GM21529 (cell line): ENCODE data around the gene POLR1A.

ENCODE experiments used
- ATAC-seq: cut with Tn5 transposase; IDR thresholded peaks from one replicate; pipeline ENCODE4 v1.9.1; 2021; ENCODE audit not compliant: unreplicated experiment

POLR1A gene

GRCh38 chr2:86065512-86065911, 40.2 kb downstream of the POLR1A start:
- ATAC-seq: no peak

DNA sequence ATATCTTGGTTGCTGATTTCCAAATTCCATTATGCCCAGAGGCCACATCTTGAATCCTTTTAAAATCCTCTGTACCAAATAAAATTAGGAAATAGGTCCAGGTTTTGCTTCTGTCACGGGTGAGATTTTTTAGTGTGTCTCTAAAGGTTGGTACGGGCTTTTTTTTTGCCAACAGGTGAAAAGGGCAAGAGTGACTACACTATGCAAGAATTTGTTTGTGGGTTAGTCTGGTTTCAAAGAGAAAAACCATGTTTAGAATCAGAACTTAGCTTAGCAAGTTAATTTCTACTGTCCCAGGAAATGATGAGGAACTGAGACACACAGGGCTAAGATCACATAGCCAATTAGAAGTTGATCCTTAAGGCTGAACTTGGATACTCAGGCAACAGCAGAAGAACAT, 41.7 kb downstream of the POLR1A start:
- no peak for ATAC-seq

DNA sequence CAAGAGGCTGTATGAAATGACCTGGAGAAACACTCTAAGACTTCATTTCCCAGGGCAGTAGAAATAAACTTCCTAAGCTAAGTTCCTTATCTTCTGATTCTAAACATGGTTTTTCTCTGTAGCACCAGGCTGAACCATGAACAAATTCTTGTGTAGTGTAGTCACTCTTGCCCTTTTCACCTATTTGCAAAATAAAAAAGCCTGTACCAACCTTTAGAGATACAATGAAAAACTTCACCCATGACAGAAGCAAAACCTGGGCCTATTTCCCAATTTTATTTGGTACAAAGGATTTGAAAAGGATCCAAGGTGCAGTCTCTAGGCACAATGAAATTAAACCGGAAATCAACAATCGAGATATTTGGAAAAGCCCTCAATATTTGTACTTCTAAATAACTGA, 43.6 kb downstream of the POLR1A start:
- no peak for ATAC-seq

DNA sequence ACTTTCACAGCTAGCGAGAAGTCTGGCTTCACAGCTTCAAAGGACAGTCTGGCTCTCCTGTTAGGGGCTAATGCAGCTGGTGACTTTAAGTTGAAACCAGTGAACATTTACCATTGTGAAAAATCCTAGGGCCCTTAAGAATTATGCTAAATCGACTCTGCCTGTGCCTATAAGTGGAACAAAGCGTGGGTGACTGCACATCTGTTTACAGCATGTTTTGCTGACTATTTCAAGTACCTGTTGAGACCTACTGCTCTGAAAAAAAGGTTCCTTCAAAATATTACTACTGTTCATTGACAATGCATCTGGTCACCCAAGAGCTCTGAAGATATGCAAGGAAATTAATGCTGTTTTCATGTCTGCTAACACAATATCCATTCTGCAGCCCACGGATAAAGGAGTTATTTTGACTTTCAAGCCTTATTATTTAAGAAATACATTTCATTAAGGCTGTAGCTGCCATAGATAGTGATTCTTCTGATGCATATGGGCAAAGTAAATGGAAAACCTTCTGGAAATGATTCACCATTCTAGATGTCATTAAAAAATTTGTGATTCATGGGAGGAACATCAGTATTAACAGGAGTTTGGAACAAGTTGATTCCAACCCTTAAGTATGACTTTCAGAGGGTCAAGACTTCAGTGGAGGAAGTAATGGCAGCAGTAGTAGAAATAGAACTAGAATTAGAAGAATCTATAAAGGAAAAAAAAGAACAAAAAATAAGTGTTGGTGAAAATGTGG, 48.9 kb downstream of the POLR1A start:
- no peak for ATAC-seq

DNA sequence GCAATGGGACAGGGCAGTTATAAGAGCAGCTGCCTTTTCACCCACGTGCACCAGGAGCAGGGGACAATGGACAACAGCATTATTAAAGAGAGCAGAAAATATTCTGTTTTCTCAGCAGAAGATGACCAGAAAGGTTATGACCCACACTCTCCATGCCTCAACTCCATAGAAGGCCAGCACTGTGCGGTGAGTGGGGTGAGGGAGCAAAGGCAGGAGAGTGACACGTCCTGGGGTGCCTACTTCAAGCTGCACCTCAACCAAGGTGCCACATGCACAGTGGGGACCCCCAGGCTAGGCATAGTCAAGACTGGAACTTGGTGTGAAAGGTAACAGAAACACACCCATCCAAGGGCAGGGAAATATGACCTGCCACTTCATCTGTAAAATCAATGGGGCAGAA, 50.4 kb downstream of the POLR1A start:
- ATAC-seq: no peak

- ATAC-seq: no peak
Observed at GRCh38 chr2:86054535-86055082, 51.1 kb downstream of the POLR1A start.

DNA sequence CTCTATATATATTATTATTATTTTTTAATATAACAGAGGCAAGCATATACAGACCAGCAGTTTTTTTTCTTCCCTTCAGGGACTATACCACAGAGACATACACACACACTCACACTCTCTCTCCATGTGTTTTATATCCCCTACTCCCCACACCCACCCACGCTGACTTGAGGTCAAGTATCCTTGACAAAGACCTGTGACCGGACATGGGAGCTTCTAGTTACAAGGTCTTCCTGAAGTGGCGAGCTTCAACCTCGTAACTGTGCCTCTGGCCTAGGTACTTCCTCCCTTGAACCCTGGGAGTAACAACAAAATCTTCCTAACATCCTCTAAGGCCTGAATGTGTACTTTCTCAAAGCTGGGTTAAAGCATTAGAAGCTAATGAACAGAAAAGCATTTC, 52.5 kb downstream of the POLR1A start:
- ATAC-seq: no peak

DNA sequence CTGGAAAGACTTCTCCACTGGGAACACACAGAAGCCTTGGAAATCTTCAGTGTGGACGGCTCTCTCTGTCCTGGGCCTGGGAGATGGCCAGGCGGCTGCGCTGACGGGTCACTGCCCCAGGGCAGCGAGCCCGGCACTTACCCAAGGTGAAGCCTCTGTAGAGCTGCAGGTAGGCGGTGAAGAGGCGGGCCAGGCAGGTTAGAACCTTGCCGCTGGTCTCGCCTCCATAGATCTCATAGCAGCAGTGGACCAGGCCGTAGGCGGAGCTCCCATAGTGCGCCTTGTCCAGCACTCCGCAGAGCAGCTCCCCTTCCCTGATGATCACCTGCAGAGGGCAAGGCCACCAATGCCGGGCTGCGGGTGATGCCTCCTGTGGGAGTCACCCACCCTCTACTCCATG, 53.0 kb downstream of the POLR1A start:
- no peak for ATAC-seq

DNA sequence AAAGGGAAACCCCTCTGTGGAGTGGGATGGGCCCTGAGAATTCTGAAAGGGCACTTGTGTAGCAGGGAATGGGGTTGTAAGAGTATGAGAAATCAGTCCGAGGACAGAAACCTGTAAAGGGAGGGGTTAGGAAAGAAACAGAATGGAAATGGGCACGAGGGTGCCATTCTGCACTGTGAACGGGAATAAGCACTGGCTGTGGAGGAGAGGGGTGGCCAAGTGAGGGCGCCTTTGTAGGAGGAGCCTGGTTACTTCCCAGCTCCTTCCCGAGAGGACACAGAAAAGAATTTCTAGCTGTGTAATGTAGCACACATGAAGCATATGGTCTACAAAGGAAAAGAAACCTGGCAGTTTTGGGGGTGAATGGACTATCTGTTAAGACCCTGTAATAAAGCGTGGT, 53.4 kb downstream of the POLR1A start:
- no peak for ATAC-seq

GRCh38 chr2:86050301-86050700, 55.4 kb downstream of the POLR1A start:
- no peak for ATAC-seq

DNA sequence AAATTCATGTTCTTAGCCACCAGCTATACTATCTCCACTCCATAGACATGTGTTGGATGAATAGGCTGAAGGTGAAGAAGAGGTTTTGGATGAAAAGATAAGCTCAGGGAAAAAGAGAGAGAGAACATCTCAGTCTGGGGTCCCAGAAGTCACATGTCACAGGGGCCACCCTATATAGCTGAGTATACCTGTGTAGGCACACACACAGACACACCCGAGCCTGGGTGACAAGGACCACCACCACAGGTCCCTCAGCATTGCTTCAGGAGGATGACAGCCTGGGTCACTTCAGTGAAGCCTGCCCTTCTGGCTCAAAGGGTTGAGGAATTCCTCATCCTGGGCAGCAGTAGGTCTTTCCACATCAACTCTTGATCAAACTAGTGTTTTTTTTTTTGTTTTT, 56.2 kb downstream of the POLR1A start:
- no peak for ATAC-seq

DNA sequence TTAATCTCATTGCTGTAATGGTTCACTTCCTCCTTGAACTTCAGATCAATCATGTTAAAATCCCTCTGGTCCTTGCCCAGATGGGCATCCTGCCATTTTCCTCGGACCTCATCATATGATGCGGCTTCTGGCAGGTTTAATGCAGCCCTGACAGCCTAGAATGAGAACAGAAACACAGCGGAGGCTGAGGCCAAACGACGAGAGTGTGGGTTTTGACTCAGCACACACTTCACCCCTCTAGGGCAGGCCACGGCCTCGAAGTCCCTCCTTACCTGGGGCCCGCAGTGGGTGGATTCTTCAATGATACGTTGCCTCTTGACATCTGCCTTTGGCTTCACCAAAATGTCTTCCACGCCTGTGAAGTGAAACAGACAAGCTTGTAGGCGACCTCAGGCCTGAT, 56.8 kb downstream of the POLR1A start:
- ATAC-seq: no peak

DNA sequence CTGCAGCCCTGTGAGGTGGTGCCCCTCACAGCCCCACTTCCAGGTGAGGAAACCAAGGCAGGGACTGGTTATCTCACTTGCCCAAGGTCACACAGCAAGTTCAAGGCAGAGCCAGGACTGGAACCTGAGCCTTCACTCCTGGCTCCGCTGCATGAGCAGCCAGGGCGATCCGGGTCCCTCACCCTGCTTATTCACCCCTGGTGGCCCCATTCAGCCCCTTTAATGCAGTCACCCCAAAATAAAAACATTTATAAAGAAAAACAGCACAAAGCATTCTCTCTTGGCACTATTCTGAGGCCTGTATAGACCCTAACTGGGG, 57.3 kb downstream of the POLR1A start:
- ATAC-seq: no peak

- no peak for ATAC-seq
Observed at GRCh38 chr2:86047575-86048382, 57.9 kb downstream of the POLR1A start.

DNA sequence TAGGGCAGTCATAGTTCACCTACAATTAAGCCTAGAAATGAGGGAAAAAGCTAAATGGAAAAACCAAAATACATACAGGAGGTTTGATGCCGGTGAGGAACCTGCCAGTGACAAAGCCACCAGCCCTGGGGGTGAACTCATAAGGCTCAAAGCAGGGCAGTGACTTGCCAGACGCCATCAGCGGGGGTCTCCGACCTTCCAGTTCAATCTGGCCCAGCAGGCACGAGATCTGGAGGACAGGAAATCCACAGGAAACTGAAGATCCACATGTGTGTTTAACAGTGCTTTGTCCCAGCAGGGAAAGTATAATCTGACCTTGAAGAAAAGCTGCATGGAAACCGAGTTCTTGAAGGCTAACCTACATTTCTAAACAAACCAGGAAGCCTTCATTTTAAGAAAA, 60.1 kb downstream of the POLR1A start:
- ATAC-seq: no peak

GRCh38 chr2:86044614-86045013, 61.1 kb downstream of the POLR1A start:
- ATAC-seq: no peak

GRCh38 chr2:86044045-86044444, 61.6 kb downstream of the POLR1A start:
- ATAC-seq: no peak

DNA sequence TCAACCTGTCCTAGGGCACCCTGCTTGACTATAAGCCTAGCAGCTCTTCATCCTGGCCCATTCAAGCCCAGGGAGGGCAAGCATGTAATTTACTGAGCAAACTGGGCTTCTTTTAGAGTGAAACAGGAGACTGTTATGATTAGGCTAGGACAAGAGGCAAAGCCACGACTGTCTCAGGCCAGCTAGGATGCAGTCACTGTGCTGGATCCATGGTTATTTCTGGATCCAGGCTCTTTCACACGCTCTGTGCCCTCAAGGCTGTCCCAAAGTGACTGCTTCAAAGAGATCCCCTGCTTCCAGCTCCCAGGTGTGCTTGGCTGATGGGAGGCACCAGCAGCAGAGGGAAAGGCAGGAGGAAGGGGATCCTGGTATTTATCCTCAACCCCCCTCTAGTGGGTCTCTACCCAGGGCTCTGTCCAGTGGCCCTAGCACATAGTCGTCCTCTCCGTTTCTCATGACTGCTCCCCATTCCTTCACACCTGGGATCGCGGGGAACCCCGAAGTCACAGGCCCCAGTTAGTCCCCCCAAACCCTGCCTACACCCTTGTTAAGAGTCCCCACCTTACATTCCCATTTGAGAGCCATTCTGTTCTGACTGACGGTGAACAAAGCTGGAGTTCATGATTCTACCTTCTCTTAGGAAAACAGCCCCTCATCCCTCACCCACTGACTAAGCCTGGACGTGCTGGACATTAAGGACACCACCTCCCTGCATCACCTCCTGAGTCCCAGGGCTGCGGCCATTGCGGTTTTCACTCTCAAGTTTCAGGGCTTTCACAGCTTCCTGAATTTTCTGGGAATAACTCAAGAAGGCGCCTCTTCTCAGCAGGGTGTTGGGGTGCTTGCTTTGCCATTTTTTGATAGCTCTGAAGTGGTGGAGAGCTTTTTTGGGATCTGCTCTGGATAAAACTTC, 63.2 kb downstream of the POLR1A start:
- ATAC-seq: no peak

- ATAC-seq: no peak
Observed at GRCh38 chr2:86039963-86040655, 65.6 kb downstream of the POLR1A start.

DNA sequence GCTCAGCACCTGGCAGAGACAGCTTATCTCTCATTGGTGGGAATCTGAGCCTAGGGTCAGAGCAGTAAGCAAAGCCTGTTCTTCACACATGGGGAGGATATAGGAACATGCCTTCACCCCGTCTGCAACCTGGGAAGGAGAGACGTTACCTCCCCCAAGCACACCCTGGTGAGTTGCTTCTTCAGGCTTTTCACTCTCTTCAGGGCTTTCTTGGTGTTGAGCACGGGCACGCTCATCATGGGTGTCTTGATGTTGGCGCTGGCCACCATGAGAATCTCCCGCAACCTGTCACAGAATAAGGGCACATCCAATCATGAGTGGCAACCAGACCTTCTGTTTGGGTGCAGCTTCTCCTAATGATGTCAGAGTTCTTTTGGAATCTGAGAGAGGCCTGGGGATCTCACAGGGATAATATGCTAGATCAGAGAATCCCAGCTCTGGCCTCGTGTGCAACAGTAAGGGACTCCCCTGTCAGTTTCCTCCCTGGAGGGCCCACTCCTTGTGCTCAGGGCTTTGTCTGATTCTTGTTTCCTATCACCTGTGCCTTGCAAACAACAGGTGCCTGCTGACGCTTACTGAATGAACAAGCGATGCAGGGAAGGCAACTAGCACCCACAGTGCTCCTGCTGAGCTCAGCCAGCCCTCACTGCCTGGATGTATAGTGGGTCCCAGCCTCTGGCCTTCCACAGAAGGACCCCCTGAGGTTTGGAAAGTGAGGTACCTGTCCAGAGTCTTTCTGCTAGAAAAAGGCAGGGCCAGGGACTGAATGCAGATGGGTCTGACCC, 66.3 kb downstream of the POLR1A start:
- ATAC-seq: no peak
